Activated T-cell treated with anti-CD3 and anti-CD28 coated beads, Interleukin-2, amount 50 U/mL, for 24 hours (primary cell): Measurements from ENCODE around the gene JAM3.

Experiments
- DNase-seq: peaks from one replicate; pipeline ENCODE4 v3.0.0-alpha.2; 2020
- H3K27ac Mint-ChIP-seq: 2 replicates; pipeline ENCODE4 v1.8.0; 2020; ENCODE audit warnings: mild to moderate bottlenecking, mixed read lengths
- H3K27me3 Mint-ChIP-seq: 2 replicates; pipeline ENCODE4 v1.8.0; 2020; ENCODE audit warnings: mixed read lengths
- H3K36me3 Mint-ChIP-seq: 2 replicates; pipeline ENCODE4 v1.8.0; 2020; ENCODE audit warnings: low read depth, mixed read lengths
- H3K4me1 Mint-ChIP-seq: 2 replicates; pipeline ENCODE4 v1.8.0; 2020; ENCODE audit warnings: low read depth, mixed read lengths
- H3K4me3 Mint-ChIP-seq: 2 replicates; pipeline ENCODE4 v1.8.0; 2020; ENCODE audit warnings: mild to moderate bottlenecking, moderate library complexity, mixed read lengths
- H3K9me3 Mint-ChIP-seq: 2 replicates; pipeline ENCODE4 v1.8.0; 2020; ENCODE audit warnings: mixed read lengths

Gene JAM3

DNA sequence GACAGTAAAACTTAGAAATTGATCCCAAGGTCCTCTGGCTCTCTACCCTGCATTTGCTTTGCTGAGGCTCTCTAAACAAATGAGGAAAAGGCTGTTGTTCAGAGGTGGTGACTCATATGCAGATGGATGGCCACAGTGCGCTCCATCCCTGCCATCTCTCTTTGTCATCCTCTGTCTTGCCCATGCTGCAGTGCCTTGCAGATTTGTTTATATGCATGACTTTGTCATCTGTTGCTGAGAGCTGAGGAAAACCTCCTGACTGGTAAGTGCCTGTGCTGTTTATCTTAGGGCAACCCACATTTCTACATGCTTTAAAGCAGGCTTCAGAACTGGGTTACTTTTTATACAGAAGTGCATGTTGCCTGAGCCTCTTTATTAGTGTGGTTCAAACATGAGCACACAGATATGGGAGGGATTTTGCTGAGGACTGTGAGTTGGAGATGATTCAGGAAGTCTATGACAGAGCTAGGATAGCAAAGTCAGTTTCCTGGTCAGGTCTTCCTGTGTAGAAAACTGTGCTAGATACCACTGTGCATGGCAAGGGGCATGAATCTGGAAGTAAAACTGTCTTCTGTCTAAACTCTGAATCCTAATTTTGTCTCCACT is 57.4 kb downstream of the JAM3 start:
- H3K36me3 Mint-ChIP-seq: peaks cover 7% of the 10 kb centered on the region
- peaks cover 42% of the 10 kb centered on the region for H3K27me3 Mint-ChIP-seq
- DNase-seq: no peak
- peaks cover 2% of the 10 kb centered on the region for H3K9me3 Mint-ChIP-seq
- peaks cover 25% of the 10 kb centered on the region for H3K4me1 Mint-ChIP-seq
- H3K4me3 Mint-ChIP-seq: no peak overlapping the region
- H3K27ac Mint-ChIP-seq: no peak overlapping the region

DNA sequence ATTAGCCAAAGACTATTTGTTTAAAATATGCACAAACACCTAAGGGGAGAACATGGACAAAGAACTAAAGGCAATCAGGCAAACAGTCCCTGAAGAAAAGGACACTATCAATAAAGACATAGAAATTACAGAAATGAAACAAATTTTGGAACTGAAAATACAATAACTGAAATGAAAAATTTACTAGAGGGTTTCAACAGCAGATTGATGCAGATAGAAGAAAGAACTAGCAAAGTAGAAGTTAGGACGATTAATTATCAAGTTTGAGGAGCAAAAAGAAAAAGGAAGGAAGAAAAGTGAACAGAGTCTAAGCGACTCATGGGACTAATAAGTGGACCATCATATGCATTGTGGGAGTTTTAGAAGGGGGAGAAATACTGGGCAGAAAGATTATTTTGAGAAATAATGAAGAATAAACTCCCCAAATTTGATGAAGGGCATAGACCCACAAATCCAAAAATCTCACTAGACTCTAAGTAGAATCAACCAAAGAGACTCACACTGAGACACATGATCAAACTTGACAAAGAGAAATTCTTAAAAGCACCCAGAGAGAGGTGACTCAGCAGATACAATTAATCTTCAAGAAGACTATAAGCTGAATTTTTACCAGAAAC is 62.9 kb downstream of the JAM3 start:
- no peak for DNase-seq
- Mint-ChIP-seq H3K4me1 (no peaks in the 10 kb centered on the region), H3K27me3 (no peaks in the 10 kb centered on the region), H3K9me3 (peaks cover 16% of the 10 kb centered on the region), H3K4me3 (no peak overlapping the region), H3K36me3 (peaks cover 16% of the 10 kb centered on the region), H3K27ac (no peak overlapping the region)

DNA sequence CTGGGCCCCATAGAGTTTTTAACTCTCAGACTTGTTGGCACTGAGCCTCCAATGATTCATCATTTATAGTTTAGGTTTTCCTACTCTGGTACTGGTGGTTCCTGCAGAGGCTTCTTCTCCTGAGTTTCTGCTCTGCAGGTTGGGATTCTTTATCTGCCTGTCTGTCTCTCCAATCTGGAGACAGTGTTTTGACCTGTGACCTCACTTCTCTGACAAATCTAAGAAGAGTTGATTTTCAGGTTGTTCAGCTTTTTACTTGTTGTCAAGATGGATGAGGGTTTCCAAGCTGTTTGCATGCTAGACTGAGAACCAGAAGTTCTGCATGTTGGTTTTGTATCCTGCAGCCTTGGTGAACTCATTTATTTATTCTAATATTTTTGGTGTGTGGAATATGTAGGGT is 63.9 kb downstream of the JAM3 start:
- no peak for DNase-seq
- H3K4me1 Mint-ChIP-seq: no peaks in the 10 kb centered on the region
- H3K9me3 Mint-ChIP-seq: peaks cover 16% of the 10 kb centered on the region
- H3K36me3 Mint-ChIP-seq: peaks cover 16% of the 10 kb centered on the region
- no peaks in the 10 kb centered on the region for H3K27me3 Mint-ChIP-seq
- H3K4me3 Mint-ChIP-seq: no peak overlapping the region
- no peak overlapping the region for H3K27ac Mint-ChIP-seq

DNA sequence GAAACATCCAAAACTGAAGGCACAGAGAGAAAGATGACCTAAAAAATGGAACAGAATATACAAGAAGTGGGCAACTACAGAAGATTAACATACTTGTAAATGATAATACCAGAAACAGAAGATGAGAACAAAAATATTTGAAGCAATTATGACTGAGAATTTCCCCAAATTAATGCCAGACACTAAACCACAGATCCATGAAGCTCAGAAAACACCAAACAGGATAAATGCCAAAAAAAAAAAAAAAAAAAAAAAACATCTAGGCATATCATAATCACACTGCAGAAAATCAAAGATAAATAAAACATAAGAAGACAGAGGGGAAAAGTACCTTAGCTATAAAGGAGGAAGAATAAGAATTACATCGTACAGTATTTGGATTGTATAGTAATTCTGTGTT is 65.3 kb downstream of the JAM3 start:
- Mint-ChIP-seq H3K36me3 (peaks cover 12% of the 10 kb centered on the region), H3K4me3 (no peak overlapping the region), H3K4me1 (no peaks in the 10 kb centered on the region), H3K9me3 (peaks cover 16% of the 10 kb centered on the region), H3K27ac (no peak overlapping the region), H3K27me3 (no peaks in the 10 kb centered on the region)
- DNase-seq: no peak

DNA sequence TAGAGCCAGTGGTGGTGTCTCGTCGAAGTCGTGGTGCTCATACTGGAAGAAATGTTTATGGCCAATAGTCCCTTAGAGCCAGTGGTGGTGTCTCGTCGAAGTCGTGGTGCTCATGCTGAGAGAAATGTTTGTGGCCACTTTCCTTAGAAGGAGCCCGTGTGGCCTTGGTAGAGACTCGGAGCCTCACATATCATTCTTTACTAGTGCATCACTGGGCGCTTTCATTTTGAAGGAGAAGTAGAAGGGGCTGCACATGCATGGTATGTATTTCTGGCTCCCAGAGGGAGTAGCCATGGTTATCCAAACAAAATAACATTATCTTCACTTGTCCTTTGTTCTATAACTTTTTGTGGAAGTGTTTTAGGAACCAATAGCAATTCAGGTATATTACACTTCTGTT is 69.5 kb downstream of the JAM3 start:
- no peaks in the 10 kb centered on the region for H3K9me3 Mint-ChIP-seq
- H3K27ac Mint-ChIP-seq: no peak overlapping the region
- no peaks in the 10 kb centered on the region for H3K27me3 Mint-ChIP-seq
- peaks cover 5% of the 10 kb centered on the region for H3K4me1 Mint-ChIP-seq
- peaks cover 15% of the 10 kb centered on the region for H3K36me3 Mint-ChIP-seq
- H3K4me3 Mint-ChIP-seq: no peak overlapping the region
- DNase-seq: no peak

DNA sequence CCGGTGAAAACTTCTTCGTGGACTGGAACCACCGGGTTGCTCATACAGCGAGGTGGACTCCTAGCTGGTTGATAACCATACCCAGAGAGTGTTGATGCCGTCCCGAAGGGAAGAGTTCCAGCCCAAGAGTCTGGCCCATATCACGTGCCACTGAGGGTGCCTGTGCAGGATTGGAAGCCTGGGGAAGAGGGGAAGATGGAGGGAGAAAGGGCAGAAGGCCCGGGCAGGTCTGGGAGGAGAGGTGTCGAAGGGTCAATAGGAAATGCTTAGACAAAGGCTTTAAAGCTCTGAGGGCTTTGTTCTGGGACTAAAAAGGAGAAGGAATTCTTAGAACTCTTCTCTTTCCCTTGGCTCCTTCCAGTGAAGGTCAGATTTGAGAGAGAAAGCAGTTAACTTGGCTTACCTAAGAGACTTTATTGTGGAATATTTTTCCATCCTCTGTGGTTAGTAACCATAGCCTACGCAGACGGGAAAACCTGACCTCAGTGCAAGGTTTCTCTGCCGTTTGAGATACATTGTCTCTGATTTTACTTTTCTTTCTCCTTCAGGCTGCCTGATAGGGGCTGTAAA is 70.5 kb downstream of the JAM3 start:
- H3K4me3 Mint-ChIP-seq: no peak overlapping the region
- H3K27me3 Mint-ChIP-seq: no peaks in the 10 kb centered on the region
- H3K36me3 Mint-ChIP-seq: peaks cover 23% of the 10 kb centered on the region
- no peaks in the 10 kb centered on the region for H3K9me3 Mint-ChIP-seq
- no peak for DNase-seq
- H3K4me1 Mint-ChIP-seq: peaks cover 13% of the 10 kb centered on the region
- no peak overlapping the region for H3K27ac Mint-ChIP-seq

DNA sequence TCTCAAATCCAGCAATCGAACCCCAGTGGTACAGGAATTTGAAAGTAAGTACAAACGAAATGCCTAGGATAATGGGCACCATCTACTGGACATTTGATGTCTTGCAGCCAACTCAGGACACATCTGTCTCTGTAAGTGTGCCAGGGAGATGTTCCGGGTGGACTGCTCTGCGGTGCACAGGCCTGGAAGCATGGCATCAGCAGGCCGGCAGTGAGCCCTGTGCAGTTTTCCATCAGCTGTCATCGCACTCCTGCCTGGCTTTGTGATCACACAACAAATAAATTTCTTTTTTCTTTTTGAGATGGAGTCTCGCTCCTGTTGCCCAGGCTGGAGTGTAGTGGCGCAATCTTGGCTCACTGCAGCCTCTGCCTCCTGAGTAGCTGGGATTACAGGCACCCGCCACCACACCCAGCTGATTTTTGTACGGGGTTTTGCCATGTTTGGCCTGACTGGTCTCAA is 71.0 kb downstream of the JAM3 start:
- Mint-ChIP-seq H3K9me3 (no peaks in the 10 kb centered on the region), H3K4me1 (peaks cover 13% of the 10 kb centered on the region), H3K4me3 (no peak overlapping the region), H3K36me3 (peaks cover 28% of the 10 kb centered on the region), H3K27me3 (no peaks in the 10 kb centered on the region), H3K27ac (no peak overlapping the region)
- no peak for DNase-seq

DNA sequence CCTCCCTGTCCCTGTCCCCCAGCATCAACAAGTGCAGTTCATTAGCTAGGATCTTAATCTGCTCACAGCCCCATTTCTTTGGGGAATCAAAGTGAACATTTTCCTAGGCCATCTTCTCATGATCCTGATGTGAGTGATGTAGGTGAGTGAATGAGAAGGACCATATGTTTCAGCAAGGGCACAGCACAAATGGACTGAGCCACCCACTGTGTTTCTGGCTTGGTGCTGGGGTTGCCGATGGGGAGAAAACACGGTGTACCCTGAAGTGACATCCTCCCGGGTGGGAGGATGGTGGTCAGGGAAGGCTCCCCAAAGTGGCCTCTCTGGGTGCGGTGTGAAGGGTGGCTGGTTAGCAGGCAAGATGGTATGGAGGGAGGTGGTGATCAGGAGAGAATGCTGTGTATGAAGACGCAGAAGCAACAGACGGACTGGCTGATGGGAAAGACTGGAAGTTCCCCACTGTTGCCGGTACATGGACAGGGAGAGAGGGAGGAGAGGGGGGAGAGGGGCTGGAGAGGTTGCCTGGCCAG is 72.2 kb downstream of the JAM3 start:
- Mint-ChIP-seq H3K36me3 (peaks cover 40% of the 10 kb centered on the region), H3K27ac (no peak overlapping the region), H3K27me3 (no peaks in the 10 kb centered on the region), H3K4me1 (peaks cover 13% of the 10 kb centered on the region), H3K4me3 (no peak overlapping the region), H3K9me3 (no peaks in the 10 kb centered on the region)
- no peak for DNase-seq

DNA sequence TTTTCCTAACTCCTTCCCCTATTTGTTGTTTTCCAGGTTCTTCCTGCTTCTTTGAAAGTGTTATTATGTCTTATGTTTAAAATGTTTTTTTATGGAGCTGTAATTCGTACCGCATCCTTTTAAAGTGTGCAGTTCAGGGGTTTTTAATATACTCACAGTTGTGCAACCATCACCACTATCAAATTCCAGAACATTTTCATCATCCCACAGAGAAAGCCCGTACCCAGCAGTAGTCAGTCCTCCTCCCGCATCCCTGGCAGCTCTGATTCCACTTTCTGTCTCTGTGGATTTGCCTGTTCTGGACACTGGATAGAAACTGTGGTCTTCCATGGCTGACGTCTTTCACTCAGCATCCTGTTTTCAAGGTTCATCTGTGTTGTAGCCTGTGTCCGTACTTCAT is 73.7 kb downstream of the JAM3 start:
- no peaks in the 10 kb centered on the region for H3K27me3 Mint-ChIP-seq
- no peak overlapping the region for H3K4me3 Mint-ChIP-seq
- no peak overlapping the region for H3K27ac Mint-ChIP-seq
- H3K4me1 Mint-ChIP-seq: peaks cover 13% of the 10 kb centered on the region
- DNase-seq: no peak
- H3K36me3 Mint-ChIP-seq: peaks cover 52% of the 10 kb centered on the region
- H3K9me3 Mint-ChIP-seq: no peaks in the 10 kb centered on the region

DNA sequence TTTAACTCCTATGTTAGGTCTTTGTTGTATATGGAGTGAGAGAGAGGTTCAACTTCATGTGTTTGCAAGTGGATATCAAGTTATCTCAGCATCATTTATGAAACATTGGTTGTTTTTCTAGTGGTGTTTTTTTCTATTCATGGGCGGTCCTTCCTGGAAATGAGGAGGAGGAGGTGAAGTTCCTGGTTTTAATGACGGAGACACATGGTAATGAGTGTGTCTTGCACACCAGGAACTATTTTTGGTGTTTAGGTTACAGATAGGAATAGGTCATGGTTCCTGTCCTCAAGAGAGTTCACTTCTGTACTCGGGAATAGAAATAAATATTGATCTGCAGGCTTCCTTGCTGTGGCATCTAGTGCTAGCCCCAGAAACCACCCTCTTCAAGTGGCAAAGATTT is 74.9 kb downstream of the JAM3 start:
- no peaks in the 10 kb centered on the region for H3K9me3 Mint-ChIP-seq
- no peak for DNase-seq
- H3K27ac Mint-ChIP-seq: peak overlapping the region; percentile 56
- H3K27me3 Mint-ChIP-seq: no peaks in the 10 kb centered on the region
- no peak overlapping the region for H3K4me3 Mint-ChIP-seq
- H3K4me1 Mint-ChIP-seq: peaks cover 13% of the 10 kb centered on the region
- H3K36me3 Mint-ChIP-seq: peaks cover 64% of the 10 kb centered on the region

DNA sequence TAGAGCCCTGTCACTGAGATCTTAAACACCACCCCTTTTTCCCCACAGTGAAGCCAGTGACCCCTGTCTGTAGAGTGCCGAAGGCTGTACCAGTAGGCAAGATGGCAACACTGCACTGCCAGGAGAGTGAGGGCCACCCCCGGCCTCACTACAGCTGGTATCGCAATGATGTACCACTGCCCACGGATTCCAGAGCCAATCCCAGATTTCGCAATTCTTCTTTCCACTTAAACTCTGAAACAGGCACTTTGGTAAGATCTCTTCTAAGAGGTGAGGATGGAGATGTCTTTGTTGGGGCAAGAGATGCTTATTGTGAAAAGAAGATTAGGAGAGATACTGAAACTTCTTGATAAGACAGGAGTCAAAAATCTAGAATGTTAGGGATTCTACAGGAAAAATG is 75.9 kb downstream of the JAM3 start:
- Mint-ChIP-seq H3K9me3 (no peaks in the 10 kb centered on the region), H3K27me3 (no peaks in the 10 kb centered on the region), H3K27ac (peak overlapping the region; percentile 56), H3K36me3 (peaks cover 73% of the 10 kb centered on the region), H3K4me3 (no peak overlapping the region), H3K4me1 (peaks cover 9% of the 10 kb centered on the region)
- no peak for DNase-seq

DNA sequence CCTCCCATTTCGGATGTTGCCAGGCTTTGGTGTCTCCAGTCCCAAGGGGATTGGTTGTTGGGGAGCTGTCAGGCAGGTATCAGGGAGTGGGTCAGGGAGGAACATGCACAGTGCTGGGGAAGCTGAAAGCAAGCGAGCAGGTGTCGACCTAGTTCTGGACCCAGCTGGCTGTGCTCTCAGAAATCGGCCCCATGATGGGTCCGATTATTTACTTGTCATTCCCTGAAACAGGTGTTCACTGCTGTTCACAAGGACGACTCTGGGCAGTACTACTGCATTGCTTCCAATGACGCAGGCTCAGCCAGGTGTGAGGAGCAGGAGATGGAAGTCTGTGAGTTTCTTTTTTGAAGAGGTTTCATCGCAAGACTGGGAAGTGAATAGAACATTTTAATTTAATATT is 76.8 kb downstream of the JAM3 start:
- no peak overlapping the region for H3K4me3 Mint-ChIP-seq
- peaks cover 8% of the 10 kb centered on the region for H3K4me1 Mint-ChIP-seq
- no peak overlapping the region for H3K27ac Mint-ChIP-seq
- DNase-seq: no peak
- peaks cover 78% of the 10 kb centered on the region for H3K36me3 Mint-ChIP-seq
- H3K9me3 Mint-ChIP-seq: no peaks in the 10 kb centered on the region
- H3K27me3 Mint-ChIP-seq: no peaks in the 10 kb centered on the region

DNA sequence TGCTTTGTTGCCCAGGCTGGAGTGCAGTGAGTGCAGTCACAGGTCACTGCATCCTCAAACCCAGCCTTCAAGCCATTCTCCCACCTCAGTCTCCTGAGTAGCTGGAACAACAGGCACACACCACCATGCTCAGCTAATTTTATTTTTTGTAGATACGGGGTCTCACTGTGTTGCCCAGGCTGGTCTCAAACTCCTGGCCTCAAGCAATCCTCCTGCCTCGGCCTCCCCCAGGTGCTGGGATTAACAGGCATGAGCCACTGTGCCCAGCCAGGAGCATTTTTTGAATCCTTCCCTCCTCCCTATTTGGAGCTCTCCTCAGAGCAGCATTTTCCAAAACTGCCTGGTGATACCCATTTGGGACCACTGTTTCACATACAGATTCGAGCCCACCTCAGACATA is 77.7 kb downstream of the JAM3 start:
- Mint-ChIP-seq H3K27ac (no peak overlapping the region), H3K36me3 (peaks cover 85% of the 10 kb centered on the region)

DNA sequence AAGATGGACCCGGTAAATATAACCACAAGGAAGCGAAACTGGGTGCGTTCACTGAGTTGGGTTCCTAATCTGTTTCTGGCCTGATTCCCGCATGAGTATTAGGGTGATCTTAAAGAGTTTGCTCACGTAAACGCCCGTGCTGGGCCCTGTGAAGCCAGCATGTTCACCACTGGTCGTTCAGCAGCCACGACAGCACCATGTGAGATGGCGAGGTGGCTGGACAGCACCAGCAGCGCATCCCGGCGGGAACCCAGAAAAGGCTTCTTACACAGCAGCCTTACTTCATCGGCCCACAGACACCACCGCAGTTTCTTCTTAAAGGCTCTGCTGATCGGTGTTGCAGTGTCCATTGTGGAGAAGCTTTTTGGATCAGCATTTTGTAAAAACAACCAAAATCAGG is 80.5 kb downstream of the JAM3 start:
- H3K4me1 Mint-ChIP-seq: no peaks in the 10 kb centered on the region
- no peak overlapping the region for H3K27ac Mint-ChIP-seq
- peaks cover 92% of the 10 kb centered on the region for H3K36me3 Mint-ChIP-seq
- no peaks in the 10 kb centered on the region for H3K9me3 Mint-ChIP-seq
- H3K4me3 Mint-ChIP-seq: no peak overlapping the region
- no peak for DNase-seq
- H3K27me3 Mint-ChIP-seq: no peaks in the 10 kb centered on the region

More for the DNA sequence above, 77.7 kb downstream of the JAM3 start:
- Mint-ChIP-seq H3K27me3 (no peaks in the 10 kb centered on the region), H3K4me1 (peaks cover 8% of the 10 kb centered on the region), H3K4me3 (no peak overlapping the region), H3K9me3 (no peaks in the 10 kb centered on the region)
- no peak for DNase-seq

DNA sequence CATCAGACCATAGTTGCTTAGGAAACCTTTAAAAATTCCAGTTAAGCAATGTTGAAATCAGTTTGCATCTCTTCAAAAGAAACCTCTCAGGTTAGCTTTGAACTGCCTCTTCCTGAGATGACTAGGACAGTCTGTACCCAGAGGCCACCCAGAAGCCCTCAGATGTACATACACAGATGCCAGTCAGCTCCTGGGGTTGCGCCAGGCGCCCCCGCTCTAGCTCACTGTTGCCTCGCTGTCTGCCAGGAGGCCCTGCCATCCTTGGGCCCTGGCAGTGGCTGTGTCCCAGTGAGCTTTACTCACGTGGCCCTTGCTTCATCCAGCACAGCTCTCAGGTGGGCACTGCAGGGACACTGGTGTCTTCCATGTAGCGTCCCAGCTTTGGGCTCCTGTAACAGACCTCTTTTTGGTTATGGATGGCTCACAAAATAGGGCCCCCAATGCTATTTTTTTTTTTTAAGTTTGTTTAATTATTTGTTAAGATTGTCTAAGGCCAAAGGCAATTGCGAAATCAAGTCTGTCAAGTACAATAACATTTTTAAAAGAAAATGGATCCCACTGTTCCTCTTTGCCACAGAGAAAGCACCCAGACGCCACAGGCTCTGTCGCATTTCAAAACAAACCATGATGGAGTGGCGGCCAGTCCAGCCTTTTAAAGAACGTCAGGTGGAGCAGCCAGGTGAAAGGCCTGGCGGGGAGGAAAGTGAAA is 81.5 kb downstream of the JAM3 start:
- DNase-seq: no peak
- Mint-ChIP-seq H3K9me3 (no peaks in the 10 kb centered on the region), H3K36me3 (peaks cover 91% of the 10 kb centered on the region), H3K27ac (peak overlapping the region; percentile 69), H3K4me1 (no peaks in the 10 kb centered on the region), H3K27me3 (no peaks in the 10 kb centered on the region), H3K4me3 (no peak overlapping the region)
